Measurements from ENCODE around the gene NSG1. TPM values are rescaled to one million over a fixed set of nuclear protein-coding genes. Genes with fewer than 3 reads are reported as not detected.

NSG1 gene
- total and polyA plus RNA-seq, 2 of the 13 experiments (the other 11 are each of a cell fraction or from before 2014, with no cell fraction given) = not detected

GRCh38 chr4:4433941-4434340 lies 47.0 kb downstream of the NSG1 start:
- no peaks in the 10 kb centered on the region for H3K4me1 ChIP-seq (ENCODE audit: insufficient read depth, low read length)
- DNase-seq (ENCODE audit: low spot score) (no peak), FAIRE-seq (no peak), ATAC-seq (no peak)
- TF ChIP-seq ZNF841 (CRISPR knock-in tag; IDR thresholded peaks at IDR 0.05; ENCODE audit: borderline replicate concordance) = no peak
- no peak for TF ChIP-seq IRF1 (CRISPR knock-in tag; IDR thresholded peaks at IDR 0.05; ENCODE audit: low read depth)
- no peak for TF ChIP-seq NR2C2 (CRISPR knock-in tag; IDR thresholded peaks at IDR 0.05; ENCODE audit: borderline replicate concordance)
- no peak for TF ChIP-seq SMYD3 (CRISPR knock-in tag; IDR thresholded peaks at IDR 0.05)
- H4K20me1 ChIP-seq (ENCODE audit: insufficient read depth, low read length) = no peaks in the 10 kb centered on the region
- no peak overlapping the region for H3K4me3 ChIP-seq (replicated peaks in 1 of 3; ENCODE audit: insufficient read depth in 1 of 3, low read depth in 2 of 3, low read length in 3 of 3)
- POLR2A ChIA-PET = no interaction called here
- WGBS (ENCODE audit: low lambda C conversion rate) = 88% methylated on average over 4 of the region's 4 CpGs
- no peak overlapping the region for H2AFZ ChIP-seq (ENCODE audit: low read length)
- H3K9me3 ChIP-seq (ENCODE audit: low read length) = no peaks in the 10 kb centered on the region
- no peak overlapping the region for H3K4me2 ChIP-seq (ENCODE audit: low read depth, low read length)
- BruUV-seq (replicated peaks) = no TSS peak
- no peaks in the 10 kb centered on the region for H3K79me2 ChIP-seq (ENCODE audit: insufficient read depth, low read length)
- no peak overlapping the region for H3K9ac ChIP-seq (ENCODE audit: insufficient read depth, low read depth, low read length)
- H3K27ac ChIP-seq (ENCODE audit: extremely low read length, insufficient read depth, low read length) = no peak overlapping the region
- intact Hi-C loops (cut with micrococcal nuclease; ENCODE audit: unreplicated experiment) (no loop called here), in situ Hi-C loops (cut with HindIII; ENCODE audit: extremely low pct_ligation_motif_present, low pct_unique_long_range_greater_than_20kb) (no loop called here)
- CTCF ChIA-PET (ENCODE audit: low intra/inter-chr PET ratio, low total read pairs) = no interaction called here
- H3K36me3 ChIP-seq (replicated peaks in 1 of 2; ENCODE audit: control insufficient read depth in 1 of 2, insufficient read depth in 2 of 2, low read length in 2 of 2) = peaks cover 21 to 60% of the 10 kb centered on the region in 2 experiments
- no peaks in the 10 kb centered on the region for H3K27me3 ChIP-seq (ENCODE audit: control insufficient read depth in 1 of 2, insufficient read depth in 2 of 2, low read length in 2 of 2)

GRCh38 chr4:4436244-4436823 lies 49.4 kb downstream of the NSG1 start:
- intact Hi-C loops (cut with micrococcal nuclease; ENCODE audit: unreplicated experiment) = no loop called here
- H3K4me1 ChIP-seq (ENCODE audit: insufficient read depth, low read length) = no peaks in the 10 kb centered on the region

More at GRCh38 chr4:4436244-4436823, 49.4 kb downstream of the NSG1 start:
- H3K4me3 ChIP-seq (replicated peaks in 1 of 3; ENCODE audit: insufficient read depth in 1 of 3, low read depth in 2 of 3, low read length in 3 of 3) = no peak overlapping the region
- no peak overlapping the region for H3K4me2 ChIP-seq (ENCODE audit: low read depth, low read length)
- TF ChIP-seq ZNF512 (CRISPR knock-in tag; IDR thresholded peaks at IDR 0.05) (no peak), ZNF772 (CRISPR knock-in tag; IDR thresholded peaks at IDR 0.05) (no peak), ZNF354B (CRISPR knock-in tag; IDR thresholded peaks at IDR 0.05) (no peak), ZNF660 (CRISPR knock-in tag; IDR thresholded peaks at IDR 0.05; ENCODE audit: borderline replicate concordance, low read depth) (no peak), NR2F2 (IDR thresholded peaks at IDR 0.05; ENCODE audit: borderline replicate concordance, low read depth) (no peak), FOXC1 (CRISPR knock-in tag; IDR thresholded peaks at IDR 0.05; ENCODE audit: borderline replicate concordance) (no peak), NFE2L2 (IDR thresholded peaks at IDR 0.05; ENCODE audit: low read length) (no peak)
- H4K20me1 ChIP-seq (ENCODE audit: insufficient read depth, low read length) = no peaks in the 10 kb centered on the region
- in situ Hi-C loops (cut with HindIII; ENCODE audit: extremely low pct_ligation_motif_present, low pct_unique_long_range_greater_than_20kb) = no loop called here
- peaks cover 21 to 60% of the 10 kb centered on the region in 2 experiments for H3K36me3 ChIP-seq (replicated peaks in 1 of 2; ENCODE audit: control insufficient read depth in 1 of 2, insufficient read depth in 2 of 2, low read length in 2 of 2)
- ChIA-PET POLR2A (no interaction called here), CTCF (ENCODE audit: low intra/inter-chr PET ratio, low total read pairs) (no interaction called here)
- FAIRE-seq = no peak
- no peak for ATAC-seq
- no peaks in the 10 kb centered on the region for H3K27me3 ChIP-seq (ENCODE audit: control insufficient read depth in 1 of 2, insufficient read depth in 2 of 2, low read length in 2 of 2)
- H3K9ac ChIP-seq (ENCODE audit: insufficient read depth, low read depth, low read length) = no peak overlapping the region
- WGBS (ENCODE audit: low lambda C conversion rate) = 87% methylated on average over 2 of the region's 2 CpGs
- no peaks in the 10 kb centered on the region for H3K79me2 ChIP-seq (ENCODE audit: insufficient read depth, low read length)
- H2AFZ ChIP-seq (ENCODE audit: low read length) = no peak overlapping the region
- no peak for DNase-seq (ENCODE audit: low spot score)
- H3K9me3 ChIP-seq (ENCODE audit: low read length) = no peaks in the 10 kb centered on the region
- BruUV-seq (replicated peaks) = no TSS peak
- no peak overlapping the region for H3K27ac ChIP-seq (ENCODE audit: extremely low read length, insufficient read depth, low read length)

All from HepG2 (cell line).